Putamen (tissue), 1 donor: ENCODE data around the gene MAP4.
"Not testable (repeated sequence)": the region's sequence is repeated elsewhere in the genome, so short reads cannot be mapped to it uniquely, and the experiment has no call there.

Experiments
- DNase-seq: peaks from one replicate; pipeline ENCODE4 v3.0.0-alpha.2; 2016; ENCODE audit warnings: low spot score

Gene MAP4

DNA sequence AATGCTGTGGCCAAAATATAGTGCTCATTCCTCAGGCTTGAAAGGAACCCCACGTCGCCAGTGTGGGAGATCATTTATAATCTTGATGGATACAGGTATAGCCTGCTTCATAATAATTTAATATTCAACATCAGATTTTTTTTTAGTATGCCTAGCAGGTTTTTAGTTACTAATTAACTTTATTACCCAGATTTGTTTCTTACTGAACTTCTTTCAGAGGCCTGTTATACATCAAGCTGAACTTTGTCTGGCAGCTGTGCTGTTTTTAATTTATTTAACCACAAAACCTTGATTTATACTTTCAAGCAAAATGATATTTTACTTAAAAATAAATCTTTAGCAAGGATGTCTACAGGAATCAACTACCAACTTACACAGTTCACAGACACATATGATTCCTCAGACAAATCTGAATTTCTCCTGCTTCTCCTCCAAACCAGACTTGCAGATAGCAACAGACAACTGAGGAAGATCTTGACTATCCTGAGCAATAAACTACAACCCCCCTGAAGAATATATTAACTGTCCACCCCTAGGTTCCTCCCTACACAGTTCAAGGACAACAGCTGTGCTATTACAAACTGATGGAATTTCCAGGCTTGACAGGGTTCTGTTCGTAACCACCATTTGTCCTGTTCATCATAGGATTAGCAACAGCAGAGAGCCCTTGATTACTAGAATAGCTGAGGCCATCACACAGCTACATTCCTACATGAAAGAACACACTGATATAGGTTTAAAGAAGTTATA, 610 bp downstream of the MAP4 start:
- no peak for DNase-seq

DNA sequence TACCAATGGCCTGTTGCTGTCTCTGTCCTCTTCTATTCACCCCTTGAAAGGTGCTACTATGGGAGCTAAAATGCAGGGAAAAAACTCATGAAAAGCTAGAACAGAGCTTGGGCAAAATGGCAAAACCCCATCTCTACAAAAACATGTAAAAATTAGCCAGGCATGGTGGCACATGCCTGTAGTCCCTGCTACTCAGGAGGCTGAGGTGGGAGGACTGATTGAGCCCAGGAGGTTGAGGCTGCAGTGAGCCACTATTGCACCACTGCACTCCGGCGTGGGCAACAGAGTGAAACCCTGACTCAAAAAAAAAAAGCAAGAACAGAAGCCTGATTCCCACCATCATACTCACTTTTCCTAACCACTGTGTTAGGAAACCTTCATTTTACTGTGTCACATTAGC, 1.9 kb downstream of the MAP4 start:
- DNase-seq, result no peak

DNA sequence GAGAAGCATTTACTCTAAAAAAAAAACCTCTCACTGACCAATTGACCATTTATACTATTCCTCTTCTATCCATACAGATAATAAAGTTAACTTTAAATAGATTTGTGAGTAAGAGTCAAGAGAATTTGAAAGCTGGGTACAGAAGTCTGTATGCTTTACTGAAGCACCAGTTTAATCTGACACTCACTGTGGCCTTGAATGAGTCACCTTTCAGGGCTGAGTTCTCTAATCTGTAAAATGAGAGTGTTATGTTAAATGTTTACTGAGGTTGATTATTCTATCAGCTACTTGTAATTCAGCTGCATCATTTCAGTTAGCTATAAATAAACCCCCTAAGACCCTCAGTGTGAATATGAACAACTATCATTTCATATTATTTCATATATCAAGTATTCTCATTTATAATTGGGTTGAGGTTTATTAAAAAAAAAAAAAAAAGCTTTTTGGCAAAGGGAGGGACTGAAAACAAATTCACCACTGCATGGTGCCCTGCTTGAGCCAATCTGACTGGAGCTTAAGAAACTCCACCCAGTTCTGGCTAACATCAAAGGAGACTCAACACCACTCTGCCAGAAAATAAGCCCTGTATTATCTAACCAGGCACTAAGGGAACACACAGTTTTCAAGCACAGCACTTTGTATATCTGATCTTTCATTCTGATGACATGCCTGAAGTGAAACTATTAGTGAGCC, 2.8 kb downstream of the MAP4 start:
- no peak for DNase-seq

DNA sequence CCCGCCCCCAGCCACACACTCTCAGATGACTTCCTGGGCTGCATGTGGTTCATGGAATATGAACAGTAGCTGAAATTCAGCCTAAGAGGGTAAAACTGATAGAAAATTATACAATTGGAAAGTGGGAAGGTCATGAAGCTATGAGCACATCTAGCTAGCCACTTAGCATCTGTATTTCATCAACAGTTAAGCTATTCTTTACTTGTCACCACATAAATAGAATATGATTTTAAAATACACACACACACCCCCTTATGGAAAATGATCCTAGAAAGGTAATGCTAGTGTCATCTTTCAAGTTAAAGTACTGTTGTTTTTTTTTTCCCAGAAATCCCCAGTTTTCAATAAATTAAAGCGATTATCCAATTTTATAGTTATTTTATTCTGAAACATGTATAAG, 3.6 kb downstream of the MAP4 start:
- no peak for DNase-seq

DNA sequence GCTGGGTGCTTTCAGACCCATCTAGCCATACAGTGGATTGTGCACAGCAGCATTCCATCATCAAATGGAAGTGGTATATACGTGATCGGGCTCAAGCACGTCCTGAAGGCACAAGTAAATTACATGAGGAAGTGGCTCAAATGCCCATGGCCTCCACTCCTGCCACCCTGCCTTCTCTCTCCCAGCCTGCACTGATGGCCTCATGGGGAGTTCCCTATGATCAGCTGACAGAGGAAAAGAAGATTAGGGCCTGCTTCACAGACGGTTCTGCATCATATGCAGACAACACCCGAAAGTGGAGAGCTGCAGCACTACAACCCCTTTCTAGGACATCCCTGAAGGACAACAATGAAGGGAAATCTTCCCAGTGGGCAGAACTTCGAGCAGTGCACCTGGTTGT, 8.2 kb downstream of the MAP4 start:
- DNase-seq, result not testable (repeated sequence)

DNA sequence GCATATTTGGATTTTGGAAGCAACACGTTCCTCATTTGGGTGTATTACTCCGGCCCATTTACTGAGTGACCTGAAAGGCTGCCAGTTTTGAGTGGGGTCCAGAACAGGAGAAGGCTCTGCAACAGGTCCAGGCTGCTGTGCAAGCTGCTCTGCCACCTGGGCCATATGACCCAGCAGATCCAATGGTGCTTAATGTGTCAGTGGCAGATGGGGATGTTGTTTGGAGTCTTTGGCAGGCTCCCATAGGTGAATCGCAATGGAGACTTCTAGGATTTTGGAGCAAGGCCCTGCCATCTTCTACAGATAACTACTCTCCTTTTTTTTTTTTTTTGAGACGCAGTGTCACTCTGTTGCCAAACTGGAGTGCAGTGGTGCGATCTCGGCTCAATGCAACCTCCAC, 8.9 kb downstream of the MAP4 start:
- DNase-seq, result not testable (repeated sequence)

DNA sequence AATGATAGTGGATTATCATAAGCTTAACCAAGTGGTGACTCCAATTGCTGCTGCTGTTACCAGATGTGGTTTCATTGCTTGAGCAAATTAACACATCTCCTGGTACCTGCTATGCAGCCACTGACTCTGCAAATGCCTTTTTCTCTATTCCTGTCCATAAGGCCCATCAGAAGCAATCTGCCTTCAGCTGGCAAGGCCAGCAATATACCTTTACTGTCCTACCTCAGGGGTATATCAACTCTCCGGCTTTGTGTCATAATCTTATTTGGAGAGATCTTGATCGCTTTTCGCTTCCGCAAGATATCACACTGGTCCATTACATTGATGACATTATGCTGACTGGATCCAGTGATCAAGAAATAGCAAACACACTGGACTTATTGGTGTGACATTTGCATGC, 9.4 kb downstream of the MAP4 start:
- DNase-seq, result not testable (repeated sequence)

DNA sequence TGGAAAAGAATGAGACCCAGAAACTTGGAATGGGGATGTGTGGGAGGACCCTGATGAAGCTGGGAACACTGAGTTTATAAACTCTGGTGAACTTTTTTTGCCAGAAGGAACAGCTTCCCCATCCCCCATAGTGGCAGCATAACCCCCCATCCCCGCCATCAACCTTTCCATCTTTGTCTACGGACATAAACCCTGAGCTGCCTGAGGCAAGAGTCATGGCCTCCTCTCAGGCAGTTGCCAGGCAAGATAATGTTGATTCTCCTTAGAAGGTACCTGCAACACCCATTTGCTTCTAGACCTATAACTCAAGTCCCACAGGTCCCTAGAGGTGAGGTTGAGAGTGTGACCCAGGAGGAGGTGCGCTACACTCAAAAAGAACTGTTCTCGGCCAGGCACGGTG, 11.5 kb downstream of the MAP4 start:
- no peak for DNase-seq

DNA sequence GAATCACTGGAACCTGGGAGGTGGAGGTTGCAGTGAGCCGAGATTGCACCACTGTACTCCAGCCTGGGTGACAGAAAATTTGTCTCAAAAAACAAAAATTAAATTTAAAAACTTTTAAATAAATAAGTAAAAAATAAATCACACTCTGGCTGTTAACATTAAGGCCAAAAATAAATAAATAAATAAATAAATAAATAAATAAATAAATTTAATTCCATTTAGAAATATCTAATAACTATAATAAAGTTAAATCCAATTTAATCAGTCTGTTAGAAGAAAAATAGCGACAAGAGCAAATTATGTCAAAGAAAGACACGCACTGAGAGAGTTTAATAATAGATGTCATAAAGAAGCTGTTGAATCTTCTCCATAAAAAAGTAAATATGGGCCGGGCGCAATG, 13.4 kb downstream of the MAP4 start:
- DNase-seq, result no peak

DNA sequence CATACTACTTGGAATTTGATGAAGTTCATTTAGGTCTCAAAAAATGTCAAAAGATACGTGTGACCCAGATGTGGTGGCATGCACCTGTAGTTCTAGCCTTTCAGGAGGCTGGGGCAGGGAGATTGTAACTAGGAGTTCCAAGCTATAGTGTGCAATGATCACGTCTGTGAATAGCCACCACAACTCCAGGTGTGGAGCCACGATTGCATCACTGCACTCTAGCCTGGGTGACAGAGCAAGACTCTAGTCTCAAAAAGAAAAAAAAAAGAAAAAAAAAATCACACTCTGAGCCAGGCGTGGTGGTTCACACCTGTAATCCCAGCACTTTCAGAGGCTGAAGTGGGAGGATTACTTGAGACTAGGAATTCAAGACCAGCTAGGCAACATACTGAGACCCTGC, 14.2 kb downstream of the MAP4 start:
- no peak for DNase-seq

DNA sequence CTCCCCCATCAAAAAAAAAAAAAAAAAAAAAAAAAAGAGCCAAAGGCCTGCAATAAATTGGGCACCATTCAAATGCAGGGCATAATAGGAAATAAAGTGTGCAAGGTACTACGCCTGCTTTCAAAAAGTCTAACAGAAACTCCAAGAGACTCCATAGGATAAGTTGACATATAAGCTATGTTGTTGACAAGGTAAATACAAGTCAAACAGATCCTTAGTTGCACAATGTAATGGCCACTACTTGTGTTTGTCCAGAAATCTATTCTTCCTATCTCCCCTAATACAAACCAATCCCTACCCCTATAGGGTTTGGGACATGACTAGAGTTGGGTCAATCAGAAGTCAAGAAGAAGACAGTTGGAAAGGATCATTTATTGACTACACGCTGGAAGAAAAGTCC, 16.0 kb downstream of the MAP4 start:
- DNase-seq, result no peak

DNA sequence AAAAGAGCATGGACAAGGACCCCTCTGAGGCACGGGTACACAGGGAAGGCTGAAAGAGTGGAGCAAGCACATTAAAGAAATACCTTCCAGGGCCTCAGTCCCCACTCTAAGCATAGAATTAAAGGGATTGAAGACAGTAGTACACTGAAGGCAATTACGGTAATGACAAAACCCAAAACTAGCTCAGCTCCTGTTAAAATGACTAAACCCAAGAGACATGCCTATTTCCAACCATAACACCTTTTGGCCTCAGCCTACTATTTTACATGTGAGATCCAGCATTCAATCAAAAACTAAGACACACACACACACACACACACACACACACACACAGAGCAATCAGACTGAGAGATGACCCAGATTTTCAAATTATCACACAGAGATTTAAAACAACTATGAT, 19.8 kb downstream of the MAP4 start:
- no peak for DNase-seq

DNA sequence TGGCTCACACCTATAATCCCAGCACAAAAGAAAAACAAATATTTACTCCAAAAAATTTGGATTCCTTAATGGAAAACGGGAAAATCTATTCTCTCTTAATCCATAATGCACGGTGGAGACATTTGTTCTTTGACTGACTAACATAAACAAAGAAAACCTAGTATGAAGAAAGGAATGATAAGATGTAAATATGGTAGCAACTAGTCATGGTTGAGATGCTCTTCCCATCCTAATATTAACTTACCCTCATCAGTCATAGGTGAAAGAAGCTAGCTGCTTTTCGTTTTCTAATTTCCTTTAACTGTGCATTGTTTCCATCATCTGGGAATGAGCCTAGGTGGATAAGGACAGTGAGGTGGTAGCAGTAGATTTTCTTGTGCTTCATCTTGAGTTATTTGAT, 22.0 kb downstream of the MAP4 start:
- DNase-seq, result no peak

DNA sequence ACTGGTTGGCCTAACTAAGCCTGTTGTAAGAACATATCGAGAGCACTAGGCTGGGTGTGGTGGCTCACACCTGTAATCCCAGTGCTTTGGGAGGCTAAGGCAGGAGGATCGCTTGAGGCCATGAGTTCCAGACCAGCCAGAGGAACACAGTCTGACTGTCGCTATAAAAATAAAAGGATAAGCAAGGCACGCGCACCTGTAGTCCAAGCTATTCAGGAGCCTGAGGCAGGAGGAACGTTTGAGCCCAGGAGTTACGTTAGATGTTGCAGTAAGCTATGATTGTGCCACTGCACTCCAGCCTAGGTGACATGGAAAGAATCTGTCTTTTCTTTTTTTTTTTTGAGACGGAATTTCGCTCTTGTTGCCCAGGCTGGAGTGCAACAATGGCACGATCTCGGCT, 24.9 kb downstream of the MAP4 start:
- no peak for DNase-seq

DNA sequence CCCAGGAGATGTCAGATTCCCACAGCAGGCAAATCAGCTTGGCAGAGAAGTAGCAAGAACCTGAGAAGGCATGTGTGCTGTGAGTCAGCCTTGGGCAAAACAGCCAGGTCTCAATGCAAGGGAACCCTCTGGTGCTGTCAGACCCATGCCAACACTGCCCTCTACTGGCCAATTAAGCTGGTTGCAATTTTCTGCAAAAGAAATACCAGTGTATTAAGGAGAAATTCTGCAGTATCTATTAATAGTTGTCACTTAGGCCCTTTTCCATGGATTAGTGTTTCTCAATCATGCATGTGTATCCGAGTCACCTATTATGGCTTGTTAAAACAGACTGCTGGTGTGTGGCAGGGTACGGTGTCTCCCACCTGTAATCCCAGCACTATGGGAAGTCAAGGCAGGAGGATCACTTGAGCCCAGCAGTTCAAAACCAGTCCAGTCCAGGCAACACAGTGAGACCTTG, 26.2 kb downstream of the MAP4 start:
- peak; percentile 83 for DNase-seq

DNA sequence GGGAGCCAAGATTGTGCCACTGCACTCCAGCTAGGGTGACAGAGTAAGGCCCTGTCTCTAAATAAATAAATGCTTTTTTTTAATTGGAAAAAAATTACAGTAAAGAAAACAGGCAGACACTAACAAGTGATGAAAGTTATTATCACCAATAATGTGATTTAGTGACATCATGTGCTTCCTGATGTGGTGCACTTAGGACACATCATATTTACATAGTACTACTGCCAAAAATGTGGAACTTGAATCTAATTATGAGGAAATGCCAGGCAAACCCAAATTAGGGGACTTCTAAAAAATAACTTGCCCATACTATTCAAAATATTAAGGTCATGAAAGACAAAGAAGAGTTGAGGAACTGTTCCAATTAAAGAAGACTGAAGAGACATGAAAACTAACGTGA, 30.8 kb downstream of the MAP4 start:
- no peak for DNase-seq

DNA sequence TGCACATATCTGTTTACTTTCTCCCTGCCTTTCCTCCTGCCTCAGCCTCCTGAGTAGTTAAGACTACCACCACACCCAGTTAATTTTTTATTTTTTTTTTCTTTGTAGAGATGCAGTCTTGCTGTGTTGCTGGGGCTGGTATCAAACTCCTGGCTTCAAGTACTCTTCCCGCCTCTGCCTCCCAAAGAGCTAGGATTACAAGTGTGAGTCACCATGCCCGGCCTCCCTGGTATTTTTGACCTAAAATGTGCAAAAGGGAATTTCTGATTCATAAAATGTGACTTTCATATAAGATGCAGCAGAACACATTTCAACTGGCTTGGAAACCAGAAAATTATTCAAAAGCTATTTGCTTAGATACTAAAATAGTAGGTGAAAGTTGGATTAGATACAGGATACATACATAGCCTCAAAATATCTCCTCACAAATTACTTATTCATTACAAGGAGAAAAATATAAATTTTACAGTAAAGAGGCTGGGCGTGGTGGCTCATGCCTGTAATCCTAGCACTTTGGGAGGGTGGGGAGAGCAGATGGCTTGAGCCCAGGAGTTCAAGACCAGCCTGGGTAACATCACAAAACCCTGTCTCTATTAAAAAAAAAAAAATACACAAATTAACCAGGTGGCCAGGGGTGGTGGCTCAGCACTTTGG, 32.0 kb downstream of the MAP4 start:
- DNase-seq, result peak; percentile 18

DNA sequence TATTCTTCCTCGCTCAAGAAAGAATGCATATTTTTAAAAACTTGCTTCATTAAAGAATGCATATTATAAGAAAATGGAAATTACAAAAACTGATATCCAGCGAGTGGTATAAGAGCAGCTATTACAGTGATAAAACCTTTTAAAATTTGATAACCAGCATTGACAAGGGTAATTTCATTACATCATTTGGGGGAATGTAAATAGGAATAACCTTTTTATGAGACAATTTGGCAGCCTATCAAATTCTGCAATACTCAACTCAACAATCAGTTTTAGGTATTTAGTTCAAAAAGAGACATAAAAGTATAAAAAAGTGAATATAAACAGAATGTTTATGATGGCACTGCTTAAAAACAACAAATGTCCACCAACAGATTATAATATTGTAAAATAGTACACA, 35.4 kb downstream of the MAP4 start:
- no peak for DNase-seq

DNA sequence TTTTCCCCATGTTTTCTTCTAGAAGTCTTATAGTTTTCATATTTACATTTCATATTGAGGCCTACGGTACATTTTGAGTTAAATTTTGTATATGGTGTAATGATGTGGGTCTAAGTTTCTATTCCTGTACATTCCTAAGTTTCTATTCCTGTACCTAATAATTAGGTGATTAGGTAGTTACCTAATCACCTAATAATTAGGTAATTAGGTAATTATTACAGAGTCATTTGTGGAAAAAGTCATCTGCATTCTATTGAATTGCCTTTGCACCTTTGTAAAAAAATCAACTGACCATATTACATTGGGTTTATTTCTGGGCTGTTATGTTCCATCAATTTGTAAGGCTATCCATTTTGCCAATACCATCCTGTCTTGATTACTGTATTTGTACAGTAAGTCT, 37.1 kb downstream of the MAP4 start:
- no peak for DNase-seq

DNA sequence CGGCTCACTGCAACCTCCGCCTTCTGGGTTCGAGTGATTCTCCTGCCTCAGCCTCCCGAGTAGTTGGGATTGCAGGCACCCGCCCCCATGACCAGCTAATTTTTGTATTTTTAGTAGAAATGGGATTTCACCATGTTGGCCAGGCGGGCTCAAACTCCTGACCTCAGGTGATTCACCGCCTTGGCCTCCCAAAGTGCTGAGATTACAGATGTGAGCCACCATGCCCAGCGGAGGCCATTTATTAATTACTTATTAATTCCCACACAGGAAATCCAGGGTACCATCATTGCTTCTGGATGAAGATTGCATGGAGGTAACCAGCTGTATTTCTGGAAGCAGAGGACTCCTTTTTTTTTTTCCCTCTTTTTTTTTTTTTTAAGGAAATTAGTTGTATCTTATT, 37.8 kb downstream of the MAP4 start:
- DNase-seq, result no peak

DNA sequence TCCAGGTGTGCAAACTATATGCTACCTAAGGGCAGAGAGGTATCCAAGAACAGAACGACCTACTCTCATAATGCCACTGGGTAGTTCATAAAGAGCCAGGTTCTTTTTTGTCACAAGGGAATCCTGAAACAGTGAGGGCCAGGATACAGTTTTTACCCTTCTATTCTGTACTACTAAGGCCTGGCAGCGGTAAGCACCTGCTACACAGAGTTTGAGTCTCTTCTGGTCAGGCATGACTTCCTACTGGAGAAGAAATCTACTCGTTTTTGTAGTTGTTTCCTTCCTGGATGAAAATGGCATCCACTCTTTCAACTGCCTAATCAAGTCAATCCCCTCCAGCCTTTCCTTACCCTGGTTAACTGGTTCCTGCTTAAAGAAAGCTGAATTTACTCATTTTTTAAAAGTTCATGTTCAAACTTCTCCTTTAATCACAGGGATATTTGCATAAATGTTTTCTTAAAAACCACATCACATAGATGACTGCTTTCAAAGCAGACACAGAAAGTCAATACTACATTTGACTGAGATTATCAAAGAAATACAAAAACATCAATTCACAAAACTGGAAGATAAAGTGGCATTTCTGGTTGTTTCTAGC, 40.0 kb downstream of the MAP4 start:
- no peak for DNase-seq

DNA sequence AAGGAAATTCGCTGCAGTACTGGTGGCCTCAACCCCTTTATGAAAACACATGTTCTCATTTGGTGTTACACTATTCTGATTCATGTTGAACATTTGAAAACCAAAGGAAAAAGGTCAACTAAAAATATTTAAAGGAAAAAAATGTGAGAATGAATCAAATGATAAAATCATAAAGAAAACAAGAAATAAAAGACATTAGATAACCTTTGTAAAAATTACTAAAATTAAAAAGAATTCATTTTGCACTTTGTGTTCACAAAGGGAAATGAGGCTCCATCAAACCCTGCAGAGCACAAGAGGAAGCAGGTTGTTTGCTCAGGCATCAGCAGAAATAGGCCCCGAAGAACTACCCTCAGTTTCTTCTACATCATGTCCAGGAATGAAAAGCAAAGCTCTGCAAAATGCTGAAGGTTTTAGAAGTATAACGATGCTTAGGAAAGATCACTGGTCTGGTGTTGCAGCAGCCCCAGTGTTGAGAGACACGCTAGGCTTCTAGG, 41.2 kb downstream of the MAP4 start:
- DNase-seq, result no peak

DNA sequence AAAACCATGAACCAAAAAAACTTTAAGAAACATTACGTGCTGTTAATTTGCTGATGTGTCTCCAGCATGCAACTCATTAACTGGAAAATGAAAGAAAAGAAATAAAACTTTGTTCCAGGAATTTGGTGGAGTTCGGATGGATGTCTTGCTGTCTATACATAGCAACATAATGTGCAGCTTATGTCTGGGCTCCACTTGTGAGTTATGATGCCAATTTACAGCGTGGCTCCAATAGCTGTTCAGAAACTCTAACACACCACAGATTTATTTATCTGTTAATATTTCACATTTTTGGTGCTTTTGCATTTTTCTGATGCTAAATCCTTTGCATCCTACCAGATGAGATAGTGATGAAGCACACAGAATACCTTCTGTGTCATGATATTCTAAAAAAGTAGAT, 45.1 kb downstream of the MAP4 start:
- no peak for DNase-seq
